AG04449 (cell line): Measurements from ENCODE around the gene PDE8B.

Experiments used
- CTCF ChIA-PET: fragments of 350-600 bp; formaldehyde crosslinking; extraction: SDS; loops from one replicate; lab custom pipeline; 2021; ENCODE audit warnings: antibody characterized with exemption; lab: Yijun Ruan, JAX
- POLR2A ChIA-PET: fragments of 400-600, 350-600 bp; formaldehyde crosslinking; extraction: SDS; loops from one replicate; lab custom pipeline; 2020; ENCODE audit warnings: antibody characterized with exemption, inconsistent platforms; lab: Yijun Ruan, JAX
- DNase-seq: peaks from one replicate; pipeline ENCODE4 v3.0.0-alpha.2; 2010; ENCODE audit warnings: low read depth, low spot score
- H3K4me3 ChIP-seq: 2 replicates; pipeline ENCODE4 v1.5.1; 2011; ENCODE audit warnings: low read depth, mild to moderate bottlenecking, control low read depth, low read length
- TF ChIP-seq, protein P1 (sequence below): IDR thresholded peaks from one replicate; pipeline ENCODE4 v1.5.1; 2011; ENCODE audit warnings: mild to moderate bottlenecking, moderate library complexity, low read length, control low read depth, inconsistent platforms; ENCODE audit not compliant: insufficient read depth; ENCODE audit errors: missing control alignments

Gene PDE8B

GRCh38 chr5:77176429-77176828, 34.1 kb upstream of the PDE8B start:
- H3K4me3 ChIP-seq = no peak overlapping the region
- POLR2A ChIA-PET = no interaction called here
- TF ChIP-seq, protein P1, sequence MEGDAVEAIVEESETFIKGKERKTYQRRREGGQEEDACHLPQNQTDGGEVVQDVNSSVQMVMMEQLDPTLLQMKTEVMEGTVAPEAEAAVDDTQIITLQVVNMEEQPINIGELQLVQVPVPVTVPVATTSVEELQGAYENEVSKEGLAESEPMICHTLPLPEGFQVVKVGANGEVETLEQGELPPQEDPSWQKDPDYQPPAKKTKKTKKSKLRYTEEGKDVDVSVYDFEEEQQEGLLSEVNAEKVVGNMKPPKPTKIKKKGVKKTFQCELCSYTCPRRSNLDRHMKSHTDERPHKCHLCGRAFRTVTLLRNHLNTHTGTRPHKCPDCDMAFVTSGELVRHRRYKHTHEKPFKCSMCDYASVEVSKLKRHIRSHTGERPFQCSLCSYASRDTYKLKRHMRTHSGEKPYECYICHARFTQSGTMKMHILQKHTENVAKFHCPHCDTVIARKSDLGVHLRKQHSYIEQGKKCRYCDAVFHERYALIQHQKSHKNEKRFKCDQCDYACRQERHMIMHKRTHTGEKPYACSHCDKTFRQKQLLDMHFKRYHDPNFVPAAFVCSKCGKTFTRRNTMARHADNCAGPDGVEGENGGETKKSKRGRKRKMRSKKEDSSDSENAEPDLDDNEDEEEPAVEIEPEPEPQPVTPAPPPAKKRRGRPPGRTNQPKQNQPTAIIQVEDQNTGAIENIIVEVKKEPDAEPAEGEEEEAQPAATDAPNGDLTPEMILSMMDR = no peak
- no peak for DNase-seq
- CTCF ChIA-PET = no interaction called here

- TF ChIP-seq, protein P1 = no peak
- DNase-seq = no peak
- ChIA-PET POLR2A (no interaction called here), CTCF (no interaction called here)
- no peak overlapping the region for H3K4me3 ChIP-seq
Measured at GRCh38 chr5:77177576-77177975, 32.9 kb upstream of the PDE8B start.

DNA sequence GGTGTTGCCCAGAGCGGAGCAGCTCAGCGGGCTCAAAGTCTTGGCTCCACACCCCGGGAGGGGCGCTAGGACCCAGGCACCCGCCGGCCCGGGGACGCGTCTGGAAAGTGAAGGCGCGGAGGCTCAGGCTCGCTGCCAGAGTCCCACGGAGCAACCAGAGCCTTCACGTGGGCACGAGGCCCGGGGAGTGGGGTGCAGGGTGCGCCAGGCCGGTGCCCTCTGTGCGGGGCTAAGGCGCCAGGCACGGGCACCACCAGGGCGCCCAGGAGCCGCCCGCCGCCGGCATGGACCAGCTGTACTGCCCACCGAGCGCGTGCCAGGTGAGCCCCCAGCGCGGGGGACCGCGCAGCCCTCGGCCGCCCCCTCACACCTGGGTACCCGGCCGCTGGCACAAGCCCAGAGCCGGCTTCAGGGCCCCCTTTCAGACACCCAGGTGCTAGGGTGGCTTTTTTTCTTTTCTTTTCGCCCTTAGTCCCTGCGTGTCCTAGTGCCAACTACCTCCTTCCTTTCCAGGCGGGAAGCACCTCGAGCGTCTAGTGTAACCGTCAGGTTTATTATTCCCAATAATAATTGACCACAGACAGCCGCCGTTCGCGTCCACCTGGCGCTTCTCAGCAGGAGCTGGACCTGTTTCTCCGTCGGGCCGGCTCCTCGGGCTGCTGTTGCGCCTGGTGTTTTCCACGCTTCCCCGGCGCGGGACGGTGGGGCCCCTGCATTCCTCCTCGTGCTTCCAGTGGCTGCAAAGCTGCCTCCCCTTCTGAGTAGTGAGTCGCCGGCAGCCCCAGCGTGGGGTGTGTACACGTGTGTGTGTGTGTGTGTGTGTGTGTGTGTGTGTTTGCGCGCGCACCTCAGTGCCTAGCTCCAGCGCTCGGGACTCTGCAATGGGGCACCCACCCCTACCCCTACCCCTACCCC, 30.1 kb upstream of the PDE8B start:
- TF ChIP-seq, protein P1 = no peak
- ChIA-PET POLR2A (interaction anchor here (0.9 kb wide), 1 partner anchor 30 kb away, joined by 4 read pairs; no protein-coding TSS in a partner anchor), CTCF (interaction anchor here (1.0 kb wide), 1 partner anchor 35 kb away, joined by 3 read pairs; no protein-coding TSS in a partner anchor)
- peak overlapping the region; percentile 43 for H3K4me3 ChIP-seq
- no peak for DNase-seq

DNA sequence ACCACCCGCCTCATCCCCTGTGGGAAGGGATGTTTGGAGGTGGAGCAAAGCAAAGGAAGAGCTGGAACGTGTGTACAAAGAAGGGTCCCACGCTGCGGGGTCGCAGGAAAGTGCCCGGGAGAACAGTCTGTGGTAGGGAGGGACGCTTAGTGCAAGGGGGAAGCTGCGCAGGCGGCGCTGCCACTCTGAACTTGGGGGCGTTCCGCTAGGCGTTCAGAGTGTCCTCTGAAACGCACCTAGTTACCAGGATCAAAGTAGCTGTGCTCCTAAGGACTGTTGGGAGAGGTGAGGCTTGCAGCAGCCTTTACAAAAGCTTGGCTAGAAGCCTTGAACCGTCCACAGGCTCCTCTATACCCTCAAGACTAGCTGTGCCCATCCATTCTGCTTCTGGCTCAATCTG, 29.3 kb upstream of the PDE8B start:
- POLR2A ChIA-PET = interaction anchor here (0.9 kb wide), 1 partner anchor 29 kb away, joined by 4 read pairs; no protein-coding TSS in a partner anchor
- TF ChIP-seq, protein P1 = no peak
- no peak overlapping the region for H3K4me3 ChIP-seq
- CTCF ChIA-PET = interaction anchor here (1.0 kb wide), 1 partner anchor 36 kb away, joined by 3 read pairs; no protein-coding TSS in a partner anchor
- DNase-seq = no peak

DNA sequence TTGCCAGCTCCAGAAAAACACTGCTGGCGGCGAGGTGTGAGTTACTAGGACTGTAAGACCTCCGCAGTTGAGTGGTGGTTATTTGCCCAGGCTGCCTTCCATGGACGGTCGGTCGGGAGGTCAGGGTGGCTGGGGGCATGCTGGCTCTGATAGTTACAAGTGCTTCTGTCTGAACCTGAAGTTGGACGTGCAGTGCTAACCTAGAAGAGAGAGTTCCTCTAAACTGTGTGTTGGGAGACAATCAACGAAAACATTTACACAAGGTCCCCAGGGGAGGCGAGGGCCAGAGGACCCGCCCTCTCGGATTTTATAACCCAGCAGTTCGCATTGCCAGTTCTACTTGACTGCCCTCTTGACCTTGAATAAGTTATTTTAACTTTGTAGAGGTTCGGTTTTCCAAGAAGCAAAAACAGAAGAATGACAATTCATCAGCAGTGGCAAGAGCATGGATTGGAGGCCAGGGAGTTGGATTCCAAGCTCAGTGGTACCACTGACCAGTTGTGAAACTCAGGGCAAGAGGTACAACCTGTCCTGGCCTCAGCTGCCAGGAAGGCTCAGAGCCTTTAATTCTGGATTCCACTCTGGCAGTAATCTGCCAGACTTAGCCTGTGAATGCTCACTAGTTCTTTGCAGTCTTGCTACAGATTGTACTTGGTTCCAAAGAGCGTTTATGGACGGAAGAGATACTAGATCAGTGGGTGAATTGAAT, 28.7 kb upstream of the PDE8B start:
- no peak for DNase-seq
- TF ChIP-seq, protein P1 = no peak
- ChIA-PET CTCF (interaction anchor here (1.0 kb wide), 1 partner anchor 36 kb away, joined by 3 read pairs; no protein-coding TSS in a partner anchor), POLR2A (no interaction called here)
- no peak overlapping the region for H3K4me3 ChIP-seq
